GM10847 (cell line): ENCODE results near the gene CLSTN1.
A peak's percentile ranks its signal among the peaks of the same experiment; 100 is the strongest.

Experiments used
- POLR2A ChIP-seq: IDR thresholded peaks from 2 replicates; pipeline ENCODE4 v1.6.1; 2011; ENCODE audit not compliant: insufficient read length; ENCODE audit errors: extremely low read depth

The CLSTN1 gene

DNA sequence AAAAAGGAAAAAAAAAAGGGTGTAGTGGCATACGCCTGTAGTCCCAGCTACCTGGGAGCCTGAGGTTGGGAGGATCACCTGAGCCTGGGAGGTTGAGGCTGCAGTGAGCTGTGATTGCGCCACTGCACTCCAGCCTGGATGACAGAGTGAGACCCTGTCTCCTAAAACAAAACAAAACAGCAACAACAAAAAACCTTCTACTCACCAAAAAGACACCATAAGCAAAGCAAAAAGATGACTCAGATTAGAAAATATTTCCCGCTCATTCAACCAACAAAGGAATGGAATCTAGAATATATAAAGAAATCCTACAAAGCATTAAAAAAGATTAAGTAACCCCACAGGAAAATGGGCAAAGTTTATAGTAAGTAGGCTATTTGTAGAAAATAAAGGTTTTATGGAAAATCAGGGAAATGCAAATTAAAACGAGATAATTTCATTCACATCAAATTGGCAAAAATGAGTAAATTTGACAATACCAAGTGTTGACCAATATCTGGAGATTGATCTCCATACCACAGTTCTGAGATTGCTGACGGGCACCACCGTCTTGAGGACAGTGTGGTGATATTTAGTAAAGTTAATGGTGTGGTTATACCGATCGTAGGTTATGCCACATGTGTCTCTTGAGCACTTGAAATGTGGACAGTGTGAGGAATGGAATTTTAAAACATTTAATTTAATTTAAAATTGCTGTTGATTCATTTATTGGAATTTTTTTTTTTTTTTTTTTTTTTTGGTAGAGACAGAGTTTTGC, 118.2 kb downstream of the CLSTN1 start:
- TF ChIP-seq POLR2A = no peak

GRCh38 chr1:9703681-9704080, 120.1 kb downstream of the CLSTN1 start:
- TF ChIP-seq POLR2A = no peak

- TF ChIP-seq POLR2A = no peak
Observed at GRCh38 chr1:9703165-9703509, 120.6 kb downstream of the CLSTN1 start.

GRCh38 chr1:9701665-9702064, 122.1 kb downstream of the CLSTN1 start:
- TF ChIP-seq POLR2A = no peak

- no peak for TF ChIP-seq POLR2A
Observed at GRCh38 chr1:9700340-9700739, 123.4 kb downstream of the CLSTN1 start.

- no peak for TF ChIP-seq POLR2A
Observed at GRCh38 chr1:9699361-9699760, 124.4 kb downstream of the CLSTN1 start.

GRCh38 chr1:9696793-9697192, 127.0 kb downstream of the CLSTN1 start:
- TF ChIP-seq POLR2A = no peak

GRCh38 chr1:9691691-9692090, 132.1 kb downstream of the CLSTN1 start:
- no peak for TF ChIP-seq POLR2A

GRCh38 chr1:9691108-9691445, 132.7 kb downstream of the CLSTN1 start:
- TF ChIP-seq POLR2A = no peak

- no peak for TF ChIP-seq POLR2A
Observed at GRCh38 chr1:9690440-9691107, 133.2 kb downstream of the CLSTN1 start.

GRCh38 chr1:9689971-9690381, 133.8 kb downstream of the CLSTN1 start:
- no peak for TF ChIP-seq POLR2A

GRCh38 chr1:9689011-9689706, 134.6 kb downstream of the CLSTN1 start:
- peak; percentile 14 for TF ChIP-seq POLR2A

DNA sequence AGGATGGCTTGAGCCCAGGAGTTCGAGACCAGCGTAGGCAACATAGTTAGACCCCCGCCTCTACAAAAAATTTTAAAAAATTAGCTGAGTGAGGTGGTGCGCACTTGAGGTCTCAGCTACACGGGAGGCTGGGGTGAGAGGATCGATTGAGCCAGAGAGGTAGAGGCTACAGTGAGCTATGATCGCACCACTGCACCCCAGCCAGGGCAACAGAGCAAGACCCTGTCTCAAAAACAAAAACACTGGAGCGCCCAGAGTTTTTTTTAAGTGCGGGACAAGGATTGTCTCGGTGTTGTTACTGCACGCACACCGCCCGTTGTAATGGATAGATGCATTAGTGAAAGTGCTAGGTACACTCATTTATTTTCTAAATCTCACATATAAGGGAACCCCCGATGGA, 135.2 kb downstream of the CLSTN1 start:
- no peak for TF ChIP-seq POLR2A

- TF ChIP-seq POLR2A = no peak
Observed at GRCh38 chr1:9687874-9688582, 135.7 kb downstream of the CLSTN1 start.

DNA sequence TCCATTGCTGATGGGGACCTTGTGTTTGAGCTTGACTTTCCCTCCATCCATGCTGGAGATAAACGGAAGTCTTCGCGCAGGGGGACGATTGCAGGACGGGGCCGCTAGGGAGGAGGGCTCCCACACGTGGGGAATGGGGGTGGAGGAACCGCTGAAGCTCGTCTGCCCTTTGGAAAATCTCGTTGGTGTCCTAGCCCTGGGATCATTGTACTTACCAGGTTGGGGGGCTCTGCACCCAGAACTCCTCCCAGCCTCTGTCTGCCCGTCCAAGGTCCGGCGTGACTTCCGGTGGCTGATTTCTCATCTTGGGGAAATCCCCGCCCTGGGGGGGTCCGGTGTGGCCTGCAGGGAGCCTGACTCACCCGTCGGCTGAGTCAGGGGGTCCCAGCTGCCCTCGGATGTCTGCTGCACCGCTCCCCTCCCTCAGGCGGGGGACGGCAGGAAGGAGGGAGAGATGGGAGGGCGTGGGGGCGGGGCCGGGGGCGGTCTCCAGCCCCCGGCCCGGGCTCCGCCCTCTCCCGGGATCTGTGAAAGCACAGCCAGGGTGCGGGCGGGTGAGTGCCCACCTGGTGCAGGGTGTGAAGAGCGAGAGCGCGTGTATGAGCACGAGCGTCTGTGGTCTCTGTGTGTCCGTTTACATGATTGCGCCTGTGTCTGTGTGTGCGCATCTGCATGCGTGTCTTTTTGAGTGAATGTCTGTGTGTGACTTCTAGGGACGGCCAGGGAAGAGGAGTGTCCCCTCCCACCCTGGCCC, 136.5 kb downstream of the CLSTN1 start:
- TF ChIP-seq POLR2A = no peak
